Sigmoid colon (tissue), 7 donors: ENCODE data around the gene CCDC92B. TPM values are rescaled to one million over a fixed set of nuclear protein-coding genes. Genes with fewer than 3 reads are reported as not detected.

Source experiments
- DNase-seq: peaks from one replicate; pipeline ENCODE4 v3.0.0-alpha.2; 2019
- H3K27ac ChIP-seq, 4 donors: fragments of 200-600 bp; sonication (generic); one replicate each; pipeline ENCODE4 v1.5.1; 2016 to 2019; ENCODE audit warnings: mild to moderate bottlenecking in 1 of 4
- H3K27me3 ChIP-seq, 3 donors: fragments of 200-600 bp; sonication (generic); one replicate each; pipeline ENCODE4 v1.5.1; 2019; ENCODE audit warnings: mild to moderate bottlenecking in 1 of 3
- H3K36me3 ChIP-seq, 4 donors: fragments of 200-600 bp; sonication (generic); one replicate each; pipeline ENCODE4 v1.5.1; 2016 to 2019
- H3K4me1 ChIP-seq, 4 donors: fragments of 200-600 bp; sonication (generic); one replicate each; pipeline ENCODE4 v1.5.1; 2017 to 2019
- H3K4me3 ChIP-seq, 4 donors: fragments of 200-600 bp; sonication (generic); one replicate each; pipeline ENCODE4 v1.5.1; 2017 to 2019; ENCODE audit warnings: mild to moderate bottlenecking in 2 of 4, moderate library complexity in 1 of 4
- H3K9me3 ChIP-seq, 4 donors: fragments of 200-600 bp in 3 of 4; sonication (generic) in 3 of 4; one replicate each; pipeline versions ENCODE4 v1.5.1 to v1.6.1; 2013 to 2019
- CTCF ChIP-seq, 4 experiments: fragments of 450-650 bp in 3 of 4; fragments of 200-600 bp in 1 of 4; IDR thresholded peaks; one replicate each; pipeline ENCODE4 v1.5.1; 2016 to 2019; ENCODE audit warnings: antibody characterized with exemption in 4 of 4, mild to moderate bottlenecking in 3 of 4, moderate library complexity in 2 of 4
- EP300 ChIP-seq, 4 donors: sonication (generic); formaldehyde crosslinking; IDR thresholded peaks; one replicate each; pipeline ENCODE4 v1.6.1; 2017; ENCODE audit warnings: antibody characterized with exemption in 4 of 4
- POLR2A ChIP-seq, 2 donors: fragments of 450-650 bp; IDR thresholded peaks; one replicate each; pipeline ENCODE4 v1.6.1; 2016; ENCODE audit warnings: antibody characterized with exemption in 2 of 2, mild to moderate bottlenecking in 2 of 2, moderate library complexity in 2 of 2
- POLR2AphosphoS5 ChIP-seq, 4 donors: sonication (generic); formaldehyde crosslinking; IDR thresholded peaks; one replicate each; pipeline ENCODE4 v1.6.1; 2017; ENCODE audit warnings: antibody characterized with exemption in 4 of 4
- WGBS, 2 donors: extraction: QIAGEN DNeasy Blood & Tissue Kit; methylation state at CpG; one replicate each; pipeline ENCODE4 v1.1.7; 2013; 5-methylcytosine and 5-hydroxymethylcytosine counted together
- intact Hi-C: fragments of 100-400 bp; cut with DNase I; formaldehyde crosslinking; loops from one replicate; pipeline ENCODE4 v1.15.1; 2023
- polyA plus RNA-seq, 3 donors: library from polyadenylated mRNA; stranded (reverse); fragments of 200-250 nt; gene quantifications; one replicate each; pipeline ENCODE4 v1.2.3, GENCODE V29; 2013
- total RNA-seq, 4 donors: library from RNA; depleted of rRNA; stranded (reverse); fragments of >200 nt; gene quantifications; one replicate each; pipeline ENCODE4 v1.1.0, GENCODE V29; 2016
- donor health status: healthy with polysubstance abuse.
- donor health status: Bipolar disorder and iron deficiency.
- donor health status: healthy.

The CCDC92B gene
- total and polyA plus RNA-seq, 7 donors = under 0.01 to 0.77 (median 0.18) TPM; not detected in 3

- no peaks in the 10 kb centered on the region for H3K9me3 ChIP-seq
- H3K4me3 ChIP-seq = no peak overlapping the region
- H3K27ac ChIP-seq = no peak overlapping the region
- no peaks in the 10 kb centered on the region for H3K36me3 ChIP-seq
- no peaks in the 10 kb centered on the region for H3K4me1 ChIP-seq
- TF ChIP-seq POLR2A (IDR thresholded peaks at IDR 0.05) (no peak), CTCF (IDR thresholded peaks at IDR 0.05) (no peak), EP300 (IDR thresholded peaks at IDR 0.05) (no peak), POLR2AphosphoS5 (IDR thresholded peaks at IDR 0.05) (no peak)
- DNase-seq = no peak
- intact Hi-C loops = no loop called here
- WGBS, 2 donors = 83 to 94% methylated on average over 10 of the region's 10 CpGs
- H3K27me3 ChIP-seq = peaks cover 0 to 55% (median 23%) of the 10 kb centered on the region in 3 donors
Measured at GRCh38 chr17:2731807-2732206, 17.6 kb downstream of the CCDC92B start.

- intact Hi-C loops = no loop called here
- 83 to 87% methylated on average over 17 of the region's 17 CpGs for WGBS, 2 donors
- H3K27ac ChIP-seq = no peak overlapping the region
- no peaks in the 10 kb centered on the region for H3K9me3 ChIP-seq
- no peak for DNase-seq
- no peak overlapping the region for H3K4me3 ChIP-seq
- no peak for TF ChIP-seq CTCF (IDR thresholded peaks at IDR 0.05)
- TF ChIP-seq POLR2A (IDR thresholded peaks at IDR 0.05) = no peak
- no peak for TF ChIP-seq EP300 (IDR thresholded peaks at IDR 0.05)
- TF ChIP-seq POLR2AphosphoS5 (IDR thresholded peaks at IDR 0.05) = no peak
- no peaks in the 10 kb centered on the region for H3K4me1 ChIP-seq
- peaks cover under 1 to 65% (median 24%) of the 10 kb centered on the region in 3 donors for H3K27me3 ChIP-seq
- no peaks in the 10 kb centered on the region for H3K36me3 ChIP-seq
Measured at GRCh38 chr17:2730764-2731353, 18.6 kb downstream of the CCDC92B start.

- Histone ChIP-seq H3K9me3 (no peaks in the 10 kb centered on the region), H3K27me3 (peaks cover 10 to 77% (median 50%) of the 10 kb centered on the region in 3 donors)
- 3% methylated on average over 40 of the region's 40 CpGs for WGBS, 2 donors
Measured at GRCh38 chr17:2724784-2725164, 24.7 kb downstream of the CCDC92B start.

GRCh38 chr17:2723997-2724783, 25.3 kb downstream of the CCDC92B start:
- peaks cover 0 to 18% (median 13%) of the 10 kb centered on the region in 4 donors for H3K4me1 ChIP-seq
- H3K9me3 ChIP-seq = no peaks in the 10 kb centered on the region
- TF ChIP-seq POLR2A (IDR thresholded peaks at IDR 0.05) (no peak), EP300 (IDR thresholded peaks at IDR 0.05) (no peak), POLR2AphosphoS5 (IDR thresholded peaks at IDR 0.05) (no peak), CTCF (IDR thresholded peaks at IDR 0.05) (no peak)
- no peak for DNase-seq
- WGBS, 2 donors = 1 to 3% methylated on average over 98 of the region's 98 CpGs
- peaks cover 10 to 71% (median 47%) of the 10 kb centered on the region in 3 donors for H3K27me3 ChIP-seq
- H3K27ac ChIP-seq = peak overlapping the region in 3 of 4 donors; percentile 4 to 60 (median 31)
- H3K36me3 ChIP-seq = no peaks in the 10 kb centered on the region
- intact Hi-C loops = no loop called here
- H3K4me3 ChIP-seq = peak overlapping the region; percentile 6 to 41 (median 30)

More at GRCh38 chr17:2724784-2725164, 24.7 kb downstream of the CCDC92B start:
- DNase-seq = no peak
- H3K4me3 ChIP-seq = peak overlapping the region; percentile 6 to 41 (median 30)
- H3K27ac ChIP-seq = no peak overlapping the region
- intact Hi-C loops = no loop called here
- no peaks in the 10 kb centered on the region for H3K36me3 ChIP-seq
- H3K4me1 ChIP-seq = peaks cover 0 to 18% (median 13%) of the 10 kb centered on the region in 4 donors
- TF ChIP-seq POLR2A (IDR thresholded peaks at IDR 0.05) = no peak
- TF ChIP-seq POLR2AphosphoS5 (IDR thresholded peaks at IDR 0.05) = no peak
- no peak for TF ChIP-seq CTCF (IDR thresholded peaks at IDR 0.05)
- no peak for TF ChIP-seq EP300 (IDR thresholded peaks at IDR 0.05)
